HL-60 (cell line): ENCODE results near the gene MAST3.

Experiments
- DNase-seq, 2 experiments: peaks; one replicate each; pipeline ENCODE4 v3.0.0-alpha.2; 2010 to 2020; ENCODE audit warnings: low read depth in 1 of 2, low spot score in 1 of 2
- H3K27ac ChIP-seq: fragments of 250-450 bp; sonication (Bioruptor Pico); replicated peaks from 2 replicates; pipeline ENCODE4 v1.5.1; 2020; ENCODE audit warnings: mild to moderate bottlenecking, moderate library complexity
- H3K27me3 ChIP-seq: fragments of 250-450 bp; sonication (Bioruptor Pico); 2 replicates; pipeline ENCODE4 v1.5.1; 2021; ENCODE audit warnings: mild to moderate bottlenecking, moderate library complexity; ENCODE audit not compliant: insufficient read depth, poor library complexity, severe bottlenecking
- H3K4me3 ChIP-seq: replicated peaks from 2 replicates; pipeline ENCODE4 v1.5.1; 2011; ENCODE audit warnings: mild to moderate bottlenecking, control low read depth, low read length; ENCODE audit not compliant: insufficient read depth
- CTCF ChIP-seq: IDR thresholded peaks from one replicate; pipeline ENCODE4 v1.5.1; 2011; ENCODE audit warnings: low read length, control low read depth, inconsistent platforms; ENCODE audit not compliant: insufficient read depth
- GABPA ChIP-seq: IDR thresholded peaks from 2 replicates; pipeline ENCODE4 v1.6.1; 2012; ENCODE audit warnings: low read depth
- POLR2AphosphoS5 ChIP-seq: IDR thresholded peaks from 2 replicates; pipeline ENCODE4 v1.6.1; 2012; ENCODE audit warnings: low read depth
- REST ChIP-seq: IDR thresholded peaks from 2 replicates; pipeline ENCODE4 v1.6.1; 2012; ENCODE audit warnings: low read depth; ENCODE audit not compliant: insufficient replicate concordance
- SPI1 ChIP-seq: IDR thresholded peaks from 2 replicates; pipeline ENCODE4 v1.6.1; 2012; ENCODE audit warnings: low read depth, mild to moderate bottlenecking, borderline replicate concordance

The MAST3 gene

GRCh38 chr19:18159810-18160209 is 62.2 kb downstream of the MAST3 start:
- H3K27me3 ChIP-seq = no peaks in the 10 kb centered on the region
- TF ChIP-seq POLR2AphosphoS5 = no peak
- no peak for TF ChIP-seq CTCF
- TF ChIP-seq SPI1 = no peak
- TF ChIP-seq REST = no peak
- no peak for TF ChIP-seq GABPA
- H3K27ac ChIP-seq = no peak overlapping the region
- no peak for DNase-seq
- H3K4me3 ChIP-seq = no peak overlapping the region

GRCh38 chr19:18160493-18160970 is 63.0 kb downstream of the MAST3 start:
- H3K4me3 ChIP-seq = peak overlapping the region; percentile 17; the same call in 1 of the 2 replicates
- H3K27me3 ChIP-seq = no peaks in the 10 kb centered on the region
- no peak for TF ChIP-seq SPI1
- TF ChIP-seq GABPA = no peak
- TF ChIP-seq REST = no peak
- TF ChIP-seq POLR2AphosphoS5 = no peak
- TF ChIP-seq CTCF = no peak
- H3K27ac ChIP-seq = no peak overlapping the region
- DNase-seq = no peak

- TF ChIP-seq SPI1 (no peak), REST (no peak), POLR2AphosphoS5 (no peak)
- Histone ChIP-seq H3K4me3 (peak overlapping the region; percentile 17), H3K27ac (no peak overlapping the region), H3K27me3 (no peaks in the 10 kb centered on the region)
- peak; percentile 49 to 60 for DNase-seq
Measured at GRCh38 chr19:18160971-18161635, 63.5 kb downstream of the MAST3 start.

- no peak overlapping the region for H3K27ac ChIP-seq
- H3K4me3 ChIP-seq = no peak overlapping the region
- DNase-seq = no peak
- no peaks in the 10 kb centered on the region for H3K27me3 ChIP-seq
- TF ChIP-seq SPI1 = no peak
- no peak for TF ChIP-seq CTCF
- TF ChIP-seq REST = no peak
- no peak for TF ChIP-seq POLR2AphosphoS5
- no peak for TF ChIP-seq GABPA
Measured at GRCh38 chr19:18161636-18162002, 64.0 kb downstream of the MAST3 start.
